ENCODE results near the gene CAMTA1. TPM values are rescaled to one million over a fixed set of nuclear protein-coding genes. Genes with fewer than 3 reads are reported as not detected.

The CAMTA1 gene
- total and polyA plus RNA-seq, 8 donors = 42.8 to 213 (median 118) TPM

DNA sequence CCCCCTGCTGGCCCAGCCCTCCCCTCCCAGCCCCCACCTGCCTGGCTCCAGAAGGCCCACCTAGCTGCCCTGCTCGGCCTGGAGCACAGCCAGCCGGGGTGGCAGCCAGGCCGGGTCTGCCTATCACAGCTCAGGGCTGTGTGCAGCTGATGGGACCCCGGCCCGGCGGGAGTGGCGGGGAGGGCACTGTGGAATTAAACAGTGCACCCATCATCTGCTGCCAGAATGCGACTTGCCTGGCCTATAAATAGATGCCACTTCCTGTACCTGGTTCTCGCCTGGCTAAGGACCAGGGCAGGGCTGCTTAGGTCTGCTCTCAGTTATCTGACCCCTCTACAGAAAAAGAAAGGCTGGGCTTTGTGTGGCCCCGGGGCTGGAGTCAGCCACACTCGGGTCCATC lies 887.6 kb downstream of the CAMTA1 start:
- H3K4me1 ChIP-seq = peaks cover 0 to 16% (median 12%) of the 10 kb centered on the region in 4 donors
- intact Hi-C loops (cut with DNase I; ENCODE audit: low total_unique reads) = loop anchor here (2.0 kb wide), 1 partner anchor 80 kb away; no protein-coding TSS in a partner anchor
- no peak overlapping the region for H3K27ac ChIP-seq
- H3K4me3 ChIP-seq = no peak overlapping the region
- WGBS, 5 donors = 25 to 54% (median 36%) methylated on average over 8 to 11 of the region's 11 CpGs
- H3K27me3 ChIP-seq = peaks cover 0 to 22% (median 4%) of the 10 kb centered on the region in 3 donors
- TF ChIP-seq CTCF (IDR thresholded peaks at IDR 0.05) (no peak), EP300 (IDR thresholded peaks at IDR 0.05) (no peak), POLR2AphosphoS5 (IDR thresholded peaks at IDR 0.05) (no peak), POLR2A (IDR thresholded peaks at IDR 0.05) (no peak)
- DNase-seq = no peak
- H3K36me3 ChIP-seq = no peaks in the 10 kb centered on the region
- no peaks in the 10 kb centered on the region for H3K9me3 ChIP-seq

DNA sequence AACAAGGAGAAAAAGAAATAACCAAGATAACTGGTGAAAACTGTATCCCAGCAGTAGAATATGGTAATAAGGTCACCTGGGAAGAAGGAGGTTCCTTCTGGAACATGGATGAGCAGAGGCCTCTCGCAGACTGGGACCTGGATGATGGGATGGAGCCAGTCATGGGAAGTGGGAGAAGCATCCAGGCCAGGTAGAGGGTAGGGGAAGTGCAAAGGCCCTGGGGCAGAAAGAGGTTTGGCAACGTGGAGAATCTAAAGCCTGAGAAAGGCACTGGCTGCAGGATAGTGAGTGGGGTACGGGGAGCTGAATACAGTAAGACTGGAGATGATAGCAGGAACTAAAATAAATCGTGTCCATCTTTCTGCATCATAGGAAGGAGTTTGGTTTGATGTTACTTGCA lies 889.7 kb downstream of the CAMTA1 start:
- Histone ChIP-seq H3K36me3 (no peaks in the 10 kb centered on the region), H3K27me3 (peaks cover 0 to 22% (median under 1%) of the 10 kb centered on the region in 3 donors), H3K27ac (no peak overlapping the region), H3K4me1 (peaks cover 13 to 25% (median 14%) of the 10 kb centered on the region in 4 donors), H3K4me3 (no peak overlapping the region), H3K9me3 (no peaks in the 10 kb centered on the region)
- TF ChIP-seq POLR2AphosphoS5 (IDR thresholded peaks at IDR 0.05) (no peak), EP300 (IDR thresholded peaks at IDR 0.05) (no peak), POLR2A (IDR thresholded peaks at IDR 0.05) (no peak), CTCF (IDR thresholded peaks at IDR 0.05) (no peak)
- intact Hi-C loops (cut with DNase I; ENCODE audit: low total_unique reads) = no loop called here
- 77 to 90% (median 87%) methylated on average over 4 of the region's 4 CpGs for WGBS, 5 donors
- no peak for DNase-seq

DNA sequence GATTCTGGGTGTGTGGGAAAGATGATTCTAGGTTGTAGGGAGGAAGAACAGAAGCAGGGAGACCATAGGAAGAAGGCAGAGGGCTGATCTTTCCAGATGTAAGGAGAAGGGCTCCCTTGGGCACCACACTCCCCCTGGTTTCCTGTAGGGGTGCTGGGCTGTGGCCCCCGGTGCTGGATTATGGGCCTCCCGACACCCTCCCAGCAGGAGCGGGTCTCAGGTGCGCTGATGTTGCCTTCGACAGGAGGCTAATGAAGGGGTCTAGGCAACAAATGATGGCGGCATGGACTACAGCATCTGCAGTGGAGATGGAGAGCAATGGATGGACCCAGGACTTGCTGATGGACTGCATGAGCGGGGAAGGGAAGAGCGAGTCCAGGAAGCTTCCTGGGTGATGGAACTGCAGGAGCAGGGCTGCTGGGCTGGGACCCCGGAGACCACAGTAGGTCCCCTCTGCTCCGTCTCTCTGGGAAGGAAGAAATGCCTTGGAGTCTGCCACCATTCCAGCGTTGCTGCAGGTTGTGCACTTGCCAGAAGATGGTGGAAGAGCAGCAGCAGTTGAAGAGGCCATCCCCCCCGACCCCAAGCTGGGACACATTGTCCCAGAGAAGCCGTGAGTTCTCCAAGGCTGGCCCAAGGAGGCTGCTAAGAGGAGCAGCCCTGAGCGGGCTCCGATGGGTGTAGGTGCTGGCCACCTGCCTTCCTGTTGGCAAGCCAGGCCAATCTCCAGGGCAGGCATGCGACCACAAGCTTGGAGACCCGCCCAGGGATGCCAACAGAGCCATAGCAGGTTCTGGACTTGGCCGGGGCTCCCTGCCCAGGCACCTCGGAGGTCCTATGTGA lies 890.4 kb downstream of the CAMTA1 start:
- no peak for DNase-seq
- intact Hi-C loops (cut with DNase I; ENCODE audit: low total_unique reads) = no loop called here

GRCh38 chr1:7676274-7676945 lies 891.2 kb downstream of the CAMTA1 start:
- intact Hi-C loops (cut with DNase I; ENCODE audit: low total_unique reads) = no loop called here
- TF ChIP-seq CTCF (IDR thresholded peaks at IDR 0.05) (no peak), POLR2AphosphoS5 (IDR thresholded peaks at IDR 0.05) (no peak), EP300 (IDR thresholded peaks at IDR 0.05) (no peak), POLR2A (IDR thresholded peaks at IDR 0.05) (no peak)
- Histone ChIP-seq H3K4me3 (no peak overlapping the region), H3K27me3 (peaks cover 0 to 22% (median 0%) of the 10 kb centered on the region in 3 donors), H3K27ac (no peak overlapping the region), H3K9me3 (no peaks in the 10 kb centered on the region), H3K36me3 (no peaks in the 10 kb centered on the region), H3K4me1 (peaks cover 15 to 33% (median 25%) of the 10 kb centered on the region in 4 donors)
- 82 to 96% (median 93%) methylated on average over 12 to 15 of the region's 15 CpGs for WGBS, 5 donors
- no peak for DNase-seq

More for the DNA sequence above, 890.4 kb downstream of the CAMTA1 start:
- no peaks in the 10 kb centered on the region for H3K36me3 ChIP-seq
- 70 to 90% (median 77%) methylated on average over 13 to 19 of the region's 19 CpGs for WGBS, 5 donors
- no peak overlapping the region for H3K27ac ChIP-seq
- H3K27me3 ChIP-seq = peaks cover 0 to 20% (median 0%) of the 10 kb centered on the region in 3 donors
- TF ChIP-seq EP300 (IDR thresholded peaks at IDR 0.05) = no peak
- H3K9me3 ChIP-seq = no peaks in the 10 kb centered on the region
- no peak overlapping the region for H3K4me3 ChIP-seq
- H3K4me1 ChIP-seq = peaks cover 15 to 26% (median 19%) of the 10 kb centered on the region in 4 donors

Measured in stomach (tissue), 9 donors.